Neural cell (in vitro differentiated cells): ENCODE results near the gene PPIL4.

Experiments used
- CTCF ChIP-seq: fragments of 450-650 bp; IDR thresholded peaks from 2 replicates; pipeline ENCODE4 v1.5.1; 2014; ENCODE audit warnings: antibody characterized with exemption, mild to moderate bottlenecking, moderate library complexity; ENCODE audit not compliant: poor library complexity, severe bottlenecking
- EP300 ChIP-seq: fragments of 450-650 bp; conservative IDR thresholded peaks from 2 replicates; pipeline ENCODE4 v1.6.1; 2014; ENCODE audit warnings: antibody characterized with exemption, mild to moderate bottlenecking, moderate library complexity; ENCODE audit not compliant: poor library complexity, severe bottlenecking
- EZH2 ChIP-seq: fragments of 200-600, 300-800 bp; shearing (Covaris generic), sonication (generic); IDR thresholded peaks from 2 replicates; pipeline ENCODE4 v1.6.1; 2014; ENCODE audit warnings: antibody characterized with exemption, low read length, borderline replicate concordance, mild to moderate bottlenecking; ENCODE audit not compliant: insufficient read depth, poor library complexity, severe bottlenecking
- MXI1 ChIP-seq: fragments of 450-650 bp; conservative IDR thresholded peaks from 2 replicates; pipeline ENCODE4 v1.6.1; 2014; ENCODE audit warnings: antibody characterized with exemption, mild to moderate bottlenecking; ENCODE audit not compliant: poor library complexity, severe bottlenecking
- POLR2AphosphoS5 ChIP-seq: IDR thresholded peaks from 2 replicates; pipeline ENCODE4 v1.6.1; 2012
- RAD21 ChIP-seq: fragments of 450-650 bp; conservative IDR thresholded peaks from 2 replicates; pipeline ENCODE4 v1.6.1; 2014; ENCODE audit warnings: antibody characterized with exemption, mild to moderate bottlenecking, moderate library complexity
- TAF1 ChIP-seq: IDR thresholded peaks from 2 replicates; pipeline ENCODE4 v1.6.1; 2012; ENCODE audit warnings: low read depth

GRCh38 chr6:149493761-149494320 is 52.0 kb downstream of the PPIL4 start:
- no peak for TF ChIP-seq POLR2AphosphoS5
- TF ChIP-seq CTCF, result no peak
- TF ChIP-seq EZH2, result no peak
- no peak for TF ChIP-seq MXI1
- TF ChIP-seq TAF1, result no peak
- TF ChIP-seq EP300, result no peak
- no peak for TF ChIP-seq RAD21
